ENCODE results near the gene TRNAU1AP.
"Not testable (repeated sequence)": the region's sequence is repeated elsewhere in the genome, so short reads cannot be mapped to it uniquely, and the experiment has no call there.

TRNAU1AP gene

GRCh38 chr1:28522537-28522936 lies 30.3 kb upstream of the TRNAU1AP start:
- not testable (repeated sequence) for DNase-seq

DNA sequence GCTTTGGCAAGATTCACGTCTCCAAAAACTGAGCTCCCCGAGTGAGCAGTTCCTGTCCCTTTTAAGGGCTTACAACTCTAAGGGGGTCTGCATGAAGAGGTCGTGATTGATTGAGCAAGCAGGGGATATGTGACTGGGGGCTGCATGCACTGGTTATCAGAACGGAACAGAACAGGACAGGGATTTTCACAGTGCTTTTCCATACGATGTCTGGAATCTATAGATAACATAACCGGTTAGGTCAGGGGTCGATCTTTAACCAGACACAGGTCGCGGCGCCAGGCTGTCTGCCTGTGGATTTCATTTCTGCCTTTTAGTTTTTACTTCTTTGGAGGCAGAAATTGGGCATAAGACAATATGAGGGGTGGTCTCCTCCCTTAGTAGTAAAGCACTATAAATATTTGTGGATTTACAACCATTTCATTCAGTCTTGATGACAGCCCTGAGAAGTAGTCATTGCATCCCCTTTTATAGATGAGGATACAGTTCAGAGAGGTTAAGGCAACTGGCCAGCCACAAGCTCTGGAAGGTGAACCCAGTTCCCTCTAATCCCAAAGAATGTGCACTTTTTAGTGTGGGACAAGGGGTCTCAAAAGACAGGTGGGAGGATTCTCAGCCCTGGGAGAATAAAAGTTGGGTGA lies 27.8 kb upstream of the TRNAU1AP start:
- not testable (repeated sequence) for DNase-seq

GRCh38 chr1:28526886-28527285 lies 26.0 kb upstream of the TRNAU1AP start:
- no peak for DNase-seq

DNA sequence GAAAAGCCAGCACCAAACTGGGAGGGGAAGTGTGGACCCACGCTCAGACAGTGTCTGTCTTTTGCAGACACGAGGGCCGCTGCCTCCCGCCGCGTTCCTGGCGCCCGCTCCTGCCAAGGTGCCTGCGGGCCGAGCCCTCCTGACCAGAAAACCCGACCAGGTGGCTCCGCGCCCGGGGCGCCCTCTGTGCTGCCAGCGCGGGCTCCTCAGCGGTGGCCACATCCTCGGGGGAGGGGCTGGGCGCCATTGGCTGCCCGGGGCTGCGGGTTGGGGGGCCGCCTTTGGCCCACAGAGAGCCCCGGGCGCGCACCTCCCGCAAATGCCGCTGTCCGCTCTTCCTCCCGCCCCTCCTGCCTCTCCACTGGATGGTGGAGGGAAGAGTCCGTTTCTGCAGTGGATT lies 22.4 kb upstream of the TRNAU1AP start:
- no peak for DNase-seq

GRCh38 chr1:28534671-28535070 lies 18.2 kb upstream of the TRNAU1AP start:
- no peak for DNase-seq

DNA sequence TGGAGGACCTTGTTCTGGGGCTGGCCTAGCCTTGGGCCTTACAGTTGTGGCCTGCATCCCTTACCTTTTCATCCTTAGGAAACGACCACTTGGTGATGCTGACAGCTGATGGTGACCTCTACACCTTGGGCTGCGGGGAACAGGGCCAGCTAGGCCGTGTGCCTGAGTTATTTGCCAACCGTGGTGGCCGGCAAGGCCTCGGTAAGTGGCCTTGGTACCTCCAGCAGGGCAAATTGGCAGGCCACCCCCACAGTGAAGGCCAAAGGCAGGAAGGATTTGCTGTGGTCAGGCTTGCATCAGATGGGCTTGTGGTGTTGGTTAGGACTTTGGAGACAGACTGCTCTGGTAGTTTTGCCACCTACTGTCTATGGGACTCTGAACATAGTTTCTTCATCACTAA lies 17.7 kb upstream of the TRNAU1AP start:
- DNase-seq = no peak

- no peak for DNase-seq
Observed at GRCh38 chr1:28537457-28538199, 15.3 kb upstream of the TRNAU1AP start.

GRCh38 chr1:28538286-28538685 lies 14.6 kb upstream of the TRNAU1AP start:
- DNase-seq = no peak

GRCh38 chr1:28540651-28541050 lies 12.2 kb upstream of the TRNAU1AP start:
- no peak for DNase-seq

DNA sequence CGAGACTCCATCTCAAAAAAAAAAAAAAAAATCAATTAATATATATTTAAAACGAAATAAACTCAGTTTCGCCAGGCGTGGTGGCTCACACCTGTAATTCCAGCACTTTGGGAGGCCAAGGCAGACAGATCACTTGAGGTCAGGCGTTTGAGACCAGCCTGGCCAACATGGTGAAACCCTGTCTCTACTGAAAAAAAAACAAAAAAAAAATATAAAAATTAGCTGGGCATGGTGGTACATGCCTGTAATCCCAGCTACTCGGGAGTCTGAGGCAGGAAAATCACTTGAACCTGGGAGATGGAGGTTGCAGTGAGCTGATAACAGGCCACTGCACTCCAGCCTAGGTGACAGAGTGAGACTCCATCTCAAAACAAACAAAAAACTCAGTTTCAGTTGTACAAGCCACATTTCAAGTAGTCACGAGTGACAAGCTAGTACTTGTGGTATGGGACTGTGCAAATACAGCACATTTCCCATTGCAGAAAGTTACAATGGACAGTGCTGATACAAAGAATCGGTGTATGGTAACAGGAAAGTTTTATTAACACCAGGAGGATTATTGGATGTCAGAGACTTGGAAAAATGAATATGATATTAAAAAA lies 11.4 kb upstream of the TRNAU1AP start:
- not testable (repeated sequence) for DNase-seq

DNA sequence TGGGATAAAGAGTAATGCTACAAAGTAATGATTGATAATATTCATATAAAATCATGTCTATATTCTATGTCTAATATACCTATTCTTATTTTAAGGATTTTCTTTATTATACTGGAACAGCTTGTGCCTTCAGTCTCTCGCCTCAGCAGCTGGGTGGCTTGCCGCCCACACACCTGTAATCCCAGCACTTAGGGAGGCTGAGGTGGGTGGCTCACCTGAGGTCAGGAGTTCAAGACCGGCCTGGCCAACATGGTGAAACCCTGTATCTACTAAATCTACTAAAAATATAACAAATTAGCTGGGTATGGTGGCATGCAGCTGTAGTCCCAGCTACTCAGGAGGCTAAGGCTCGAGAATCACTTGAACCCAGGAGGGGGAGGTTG lies 7.6 kb upstream of the TRNAU1AP start:
- no peak for DNase-seq

DNA sequence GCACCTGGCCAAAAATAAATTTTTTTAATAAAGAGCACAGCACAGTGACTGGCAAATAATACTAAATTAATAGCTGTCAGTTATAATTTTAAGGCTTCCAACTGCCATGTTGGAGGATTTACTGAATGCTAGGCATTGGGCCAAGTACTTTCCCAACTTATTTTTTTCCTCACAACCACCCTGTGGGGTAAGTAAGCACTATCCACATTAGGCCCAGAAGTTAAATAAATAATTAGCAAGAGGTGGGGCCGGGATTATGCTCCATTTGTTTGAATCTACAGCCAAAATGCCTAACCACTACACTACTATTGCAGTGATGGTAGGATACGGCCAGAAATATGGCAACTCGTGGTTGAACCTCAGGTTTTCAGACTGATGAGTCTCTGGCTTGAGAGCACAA lies 4.6 kb upstream of the TRNAU1AP start:
- DNase-seq = no peak

- DNase-seq = no peak
Observed at GRCh38 chr1:28551381-28551780, 1.5 kb upstream of the TRNAU1AP start.

GRCh38 chr1:28560886-28561285 lies 8.0 kb downstream of the TRNAU1AP start:
- no peak for DNase-seq

GRCh38 chr1:28564310-28564709 lies 11.4 kb downstream of the TRNAU1AP start:
- no peak for DNase-seq

DNA sequence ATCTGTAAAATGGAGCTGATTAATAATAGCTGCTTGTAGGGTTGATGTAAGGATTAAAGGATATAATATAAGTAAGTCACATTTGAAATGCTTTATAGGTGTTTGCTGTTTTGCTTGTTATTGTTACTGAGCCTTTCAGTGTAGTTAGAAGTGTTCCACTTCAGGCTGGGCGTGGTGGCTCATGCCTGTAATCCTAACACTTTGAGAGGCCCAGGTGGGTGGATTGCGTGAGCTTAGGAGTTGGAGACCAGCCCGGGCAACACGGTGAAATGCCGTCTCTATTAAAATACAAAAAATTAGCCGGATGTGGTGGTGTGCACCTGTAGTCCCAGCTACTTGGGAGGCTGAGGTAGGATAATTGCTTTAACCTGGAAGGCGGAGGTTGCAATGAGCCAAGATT lies 12.2 kb downstream of the TRNAU1AP start:
- DNase-seq = no peak

DNA sequence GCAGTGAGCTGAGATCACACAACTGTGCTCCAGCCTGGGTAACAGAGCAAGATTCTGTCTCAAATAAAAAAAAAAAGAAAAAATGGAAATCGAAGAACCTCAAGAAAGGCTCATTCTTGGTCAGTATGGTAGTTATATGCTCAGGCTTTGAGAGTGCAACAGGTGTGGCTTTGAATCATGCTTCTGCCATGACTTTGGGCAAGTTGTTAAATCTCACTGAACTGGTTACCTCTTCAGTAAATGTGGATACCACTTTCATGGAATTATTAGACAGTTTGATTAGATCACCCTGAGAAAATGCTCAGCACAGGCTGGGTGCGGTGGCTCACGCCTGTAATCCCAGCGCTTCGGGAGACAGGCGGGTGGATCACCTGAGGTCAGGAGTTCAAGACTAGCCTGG lies 12.8 kb downstream of the TRNAU1AP start:
- no peak for DNase-seq

DNA sequence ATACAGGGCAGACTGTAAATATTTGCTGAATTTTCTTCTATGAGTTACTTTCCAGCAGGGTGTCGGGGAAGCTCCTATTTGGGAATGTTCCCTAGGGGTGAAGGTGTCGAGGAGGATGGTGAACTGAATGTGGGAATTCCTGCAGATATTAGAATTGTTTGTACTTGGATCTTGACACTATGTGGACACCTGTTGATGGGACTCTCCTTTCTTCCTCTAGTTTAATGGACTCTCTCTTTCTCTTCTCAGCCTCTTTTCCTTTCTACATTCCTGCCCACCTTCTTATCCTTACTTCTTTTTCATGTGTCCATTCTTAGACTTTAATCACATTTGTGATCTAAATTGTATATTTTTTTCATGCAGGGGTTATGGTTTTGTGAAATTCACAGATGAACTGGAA lies 14.0 kb downstream of the TRNAU1AP start:
- DNase-seq = no peak

DNA sequence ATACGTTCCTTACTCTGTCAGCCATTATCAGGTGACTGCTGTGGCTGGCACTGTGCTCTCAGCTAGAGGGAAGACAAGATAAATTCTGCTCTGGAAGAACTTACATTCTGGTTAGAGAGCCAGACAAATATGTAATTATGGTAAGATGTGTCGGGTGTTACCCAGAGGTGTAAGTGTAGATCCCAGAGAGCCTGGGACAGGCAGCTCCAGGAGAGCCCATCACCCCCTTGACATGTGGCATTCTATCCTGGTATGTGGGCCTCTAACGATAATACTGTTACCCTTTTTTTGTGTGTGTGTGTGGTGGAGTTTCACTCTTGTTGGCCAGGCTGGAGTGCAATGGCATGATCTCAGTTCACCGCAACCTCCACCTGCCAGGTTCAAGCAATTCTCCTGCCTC lies 19.0 kb downstream of the TRNAU1AP start:
- DNase-seq = no peak

GRCh38 chr1:28572891-28573290 lies 20.0 kb downstream of the TRNAU1AP start:
- not testable (repeated sequence) for DNase-seq

DNA sequence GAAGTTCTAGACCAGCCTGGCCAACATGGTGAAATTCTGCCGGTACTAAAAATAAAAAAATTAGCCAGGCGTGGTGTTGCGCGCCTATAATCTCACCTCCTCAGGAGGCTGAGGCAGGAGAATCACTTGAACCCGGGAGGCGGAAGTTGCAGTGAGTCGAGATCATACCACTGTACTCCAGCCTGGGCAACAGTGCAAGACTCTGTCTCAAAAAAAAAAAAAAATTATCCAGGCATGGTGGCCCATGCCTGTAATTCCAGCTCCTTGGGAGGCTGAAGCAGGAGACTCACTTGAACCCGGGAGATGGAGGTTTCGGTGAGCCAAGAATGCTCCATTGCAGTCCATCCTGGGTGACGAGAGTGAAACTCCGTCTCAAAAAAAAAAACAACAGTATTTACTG lies 20.7 kb downstream of the TRNAU1AP start:
- DNase-seq = no peak

DNA sequence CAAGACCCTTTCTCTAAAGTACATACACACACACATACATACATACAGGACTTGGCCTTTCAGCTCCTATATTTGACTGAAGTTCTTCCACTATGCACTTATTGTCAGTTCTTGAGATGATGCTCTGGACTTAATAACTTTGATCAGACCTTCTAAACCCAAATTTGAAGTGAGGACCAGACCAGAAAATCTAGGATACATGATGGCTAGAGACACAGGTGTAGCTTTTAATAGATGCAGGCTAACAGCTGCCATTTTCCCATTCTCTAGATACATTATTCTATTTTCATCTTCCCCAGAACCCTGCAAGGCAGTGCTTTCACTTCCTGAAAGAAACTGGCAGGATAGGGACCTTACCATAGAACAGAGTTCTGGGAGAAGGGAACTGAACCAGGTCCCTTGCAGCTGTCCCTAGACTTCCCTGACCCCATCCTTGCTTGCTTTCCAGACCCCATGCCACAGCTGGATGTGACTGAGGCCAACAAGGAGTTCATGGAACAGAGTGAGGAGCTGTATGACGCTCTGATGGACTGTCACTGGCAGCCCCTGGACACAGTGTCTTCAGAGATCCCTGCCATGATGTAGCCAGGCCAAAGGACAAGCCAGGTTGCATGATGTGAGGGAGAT lies 24.3 kb downstream of the TRNAU1AP start:
- DNase-seq = no peak

DNA sequence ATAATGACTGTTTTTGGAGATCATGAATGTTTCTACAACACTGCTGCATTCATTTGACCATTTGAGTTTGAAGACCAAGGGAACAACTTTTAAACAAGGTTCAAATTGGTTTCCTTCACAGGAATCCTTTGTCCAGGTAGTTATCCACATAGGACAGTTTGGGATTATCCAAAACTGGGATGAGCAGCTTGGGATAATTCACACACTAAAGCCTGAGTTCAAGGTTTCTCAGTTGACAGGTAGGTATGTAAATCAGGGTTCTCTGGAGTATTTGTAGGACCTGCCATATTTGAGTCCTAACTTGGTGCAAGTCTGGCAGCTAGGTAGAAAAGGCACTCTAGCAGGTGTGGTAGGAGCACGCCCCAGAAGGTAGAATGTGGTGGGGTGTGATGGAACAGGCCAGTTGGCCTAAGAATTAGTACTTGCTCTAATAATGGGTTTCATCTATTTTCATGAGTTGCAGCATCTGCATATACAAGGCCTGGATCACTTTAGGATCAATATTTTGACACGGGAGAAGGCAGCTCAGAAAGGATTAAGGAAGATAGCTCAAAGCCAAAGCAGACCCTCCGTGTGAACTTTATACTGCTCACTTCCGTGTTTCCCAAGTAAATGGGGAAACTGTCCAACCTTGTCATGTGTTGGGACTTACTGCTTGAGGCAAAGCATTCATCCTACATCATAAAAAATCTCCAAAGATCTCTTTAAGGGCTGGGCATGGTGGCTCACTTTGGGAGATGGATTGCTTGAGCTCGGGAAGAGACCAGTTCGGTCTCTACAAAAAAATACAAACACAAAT lies 25.1 kb downstream of the TRNAU1AP start:
- no peak for DNase-seq

Data from activated CD4-positive, alpha-beta T cell treated with anti-CD3 and anti-CD28 coated beads, Interleukin-2, amount 50 U/mL, for 4 hours (primary cell).